OCI-LY1 (cell line): ENCODE results near the gene CARD11.

Experiments used
- H2AFZ ChIP-seq: fragments of 200-600 bp; sonication (generic), shearing (Covaris generic); 2 replicates; pipeline ENCODE4 v1.6.0; 2014; ENCODE audit warnings: antibody characterized with exemption, mild to moderate bottlenecking, low read length
- H3F3A ChIP-seq: fragments of 200-600 bp; sonication (generic), shearing (Covaris generic); 2 replicates; pipeline ENCODE4 v1.6.0; 2014; ENCODE audit warnings: mild to moderate bottlenecking, antibody characterized with exemption, low read length, moderate library complexity; ENCODE audit not compliant: insufficient read depth
- H3K27ac ChIP-seq: fragments of 200-600 bp; sonication (generic); 2 replicates; pipeline ENCODE4 v1.5.1; 2014; ENCODE audit warnings: low read length, mixed run types, mild to moderate bottlenecking, low read depth; ENCODE audit not compliant: poor library complexity, severe bottlenecking
- H3K27me3 ChIP-seq: fragments of 200-600 bp; sonication (generic); 2 replicates; pipeline ENCODE4 v1.6.0; 2014; ENCODE audit warnings: antibody characterized with exemption, mild to moderate bottlenecking, low read length, moderate library complexity; ENCODE audit not compliant: insufficient read depth
- H3K36me3 ChIP-seq: fragments of 200-600 bp; sonication (generic); 2 replicates; pipeline ENCODE4 v1.6.1; 2014; ENCODE audit warnings: mild to moderate bottlenecking, antibody characterized with exemption, low read length, moderate library complexity, mixed read lengths; ENCODE audit not compliant: insufficient read depth
- H3K4me1 ChIP-seq: fragments of 200-600 bp; sonication (generic); 2 replicates; pipeline ENCODE4 v1.5.1; 2014; ENCODE audit warnings: mild to moderate bottlenecking, low read length, moderate library complexity; ENCODE audit not compliant: insufficient read depth, severe bottlenecking
- H3K4me2 ChIP-seq: fragments of 200-600 bp; sonication (generic), shearing (Covaris generic); 2 replicates; pipeline ENCODE4 v1.6.1; 2014; ENCODE audit warnings: low read length
- H3K4me3 ChIP-seq: fragments of 200-600 bp; sonication (generic); 2 replicates; pipeline ENCODE4 v1.5.1; 2014; ENCODE audit warnings: low read length, low read depth, mild to moderate bottlenecking, mixed read lengths; ENCODE audit not compliant: poor library complexity, severe bottlenecking
- H3K79me2 ChIP-seq: fragments of 200-600 bp; shearing (Covaris generic); 2 replicates; pipeline ENCODE4 v1.6.1; 2016; ENCODE audit warnings: mixed run types, low read length, mixed read lengths; ENCODE audit not compliant: insufficient read depth
- H3K9ac ChIP-seq: fragments of 200-600 bp; sonication (generic), shearing (Covaris generic); 2 replicates; pipeline ENCODE4 v1.6.1; 2014; ENCODE audit warnings: mild to moderate bottlenecking, low read length, mixed read lengths
- H3K9me2 ChIP-seq: fragments of 200-600 bp; sonication (generic), shearing (Covaris generic); 2 replicates; pipeline ENCODE4 v1.6.1; 2014; ENCODE audit warnings: low read depth, mild to moderate bottlenecking, low read length, mixed read lengths
- H3K9me3 ChIP-seq: fragments of 200-600 bp; shearing (Covaris generic); 2 replicates; pipeline ENCODE4 v1.6.1; 2014; ENCODE audit warnings: low read length, mixed read lengths
- H4K20me1 ChIP-seq: fragments of 200-600 bp; sonication (generic), shearing (Covaris generic); 2 replicates; pipeline ENCODE4 v1.6.0; 2016; ENCODE audit warnings: mild to moderate bottlenecking, low read length; ENCODE audit not compliant: insufficient read depth
- CTCF ChIP-seq: fragments of 200-600 bp; sonication (generic), shearing (Covaris generic); IDR thresholded peaks from 2 replicates; pipeline ENCODE4 v1.5.1; 2017; ENCODE audit warnings: mild to moderate bottlenecking, antibody characterized with exemption, low read length, moderate library complexity, mixed read lengths
- EZH2 ChIP-seq: fragments of 200-600 bp; sonication (generic), shearing (Covaris generic); IDR thresholded peaks from 2 replicates; pipeline ENCODE4 v1.8.0; 2017; ENCODE audit warnings: borderline replicate concordance, mixed run types, mild to moderate bottlenecking, antibody characterized with exemption, low read length, moderate library complexity, mixed read lengths

The CARD11 gene

GRCh38 chr7:2876031-2876731 lies 167.5 kb downstream of the CARD11 start:
- H3K27me3 ChIP-seq = no peaks in the 10 kb centered on the region
- no peak overlapping the region for H3K4me2 ChIP-seq
- H3K36me3 ChIP-seq = no peaks in the 10 kb centered on the region
- H3K27ac ChIP-seq = no peak overlapping the region
- TF ChIP-seq CTCF (no peak), EZH2 (no peak)
- no peak overlapping the region for H2AFZ ChIP-seq
- no peaks in the 10 kb centered on the region for H3F3A ChIP-seq
- no peak overlapping the region for H3K4me3 ChIP-seq
- no peak overlapping the region for H3K9ac ChIP-seq
- no peaks in the 10 kb centered on the region for H3K9me3 ChIP-seq
- no peaks in the 10 kb centered on the region for H4K20me1 ChIP-seq
- H3K9me2 ChIP-seq = no peaks in the 10 kb centered on the region
- peaks cover 29% of the 10 kb centered on the region for H3K4me1 ChIP-seq
- no peaks in the 10 kb centered on the region for H3K79me2 ChIP-seq

GRCh38 chr7:2873686-2874551 lies 169.7 kb downstream of the CARD11 start:
- Histone ChIP-seq H3K27me3 (no peaks in the 10 kb centered on the region), H3K9ac (no peak overlapping the region), H4K20me1 (no peaks in the 10 kb centered on the region), H3K9me3 (no peaks in the 10 kb centered on the region), H3K36me3 (no peaks in the 10 kb centered on the region), H3K4me1 (peaks cover 36% of the 10 kb centered on the region), H3K4me2 (no peak overlapping the region), H3F3A (no peaks in the 10 kb centered on the region), H3K27ac (no peak overlapping the region), H3K79me2 (no peaks in the 10 kb centered on the region), H3K9me2 (no peaks in the 10 kb centered on the region), H2AFZ (no peak overlapping the region), H3K4me3 (no peak overlapping the region)
- TF ChIP-seq EZH2 (no peak), CTCF (no peak)

GRCh38 chr7:2873146-2873545 lies 170.5 kb downstream of the CARD11 start:
- H3K79me2 ChIP-seq = no peaks in the 10 kb centered on the region
- H3K27me3 ChIP-seq = no peaks in the 10 kb centered on the region
- H4K20me1 ChIP-seq = no peaks in the 10 kb centered on the region
- no peaks in the 10 kb centered on the region for H3F3A ChIP-seq
- no peak overlapping the region for H2AFZ ChIP-seq
- no peak overlapping the region; the same call in 1 of the 2 replicates for H3K4me2 ChIP-seq
- TF ChIP-seq EZH2 (no peak), CTCF (no peak)
- H3K9me2 ChIP-seq = no peaks in the 10 kb centered on the region
- no peak overlapping the region for H3K4me3 ChIP-seq
- no peak overlapping the region for H3K27ac ChIP-seq
- H3K9ac ChIP-seq = no peak overlapping the region
- H3K36me3 ChIP-seq = no peaks in the 10 kb centered on the region
- H3K9me3 ChIP-seq = no peaks in the 10 kb centered on the region
- peaks cover 31% of the 10 kb centered on the region for H3K4me1 ChIP-seq
